ENCODE data around the gene ASB6.

ASB6 gene

GRCh38 chr9:129641750-129642585 is at the start of gene ASB6:
ASB6 (minus strand) TSS chr9:129642151; CDS start chr9:129641999, 152 bp downstream.
- peak; percentile 100 for DNase-seq
- ATAC-seq = peak; percentile 97

GRCh38 chr9:129688285-129689043 is 46.5 kb upstream of the ASB6 start:
- ATAC-seq = no peak
- DNase-seq = no peak

- DNase-seq (no peak), ATAC-seq (no peak)
Measured at GRCh38 chr9:129687391-129687790, 45.4 kb upstream of the ASB6 start.

- ATAC-seq = no peak
- no peak for DNase-seq
Measured at GRCh38 chr9:129686736-129687135, 44.8 kb upstream of the ASB6 start.

- ATAC-seq = no peak
- no peak for DNase-seq
Measured at GRCh38 chr9:129685933-129686259, 43.9 kb upstream of the ASB6 start.

- ATAC-seq (no peak), DNase-seq (no peak)
Measured at GRCh38 chr9:129685220-129685932, 43.4 kb upstream of the ASB6 start.

GRCh38 chr9:129682381-129682780 is 40.4 kb upstream of the ASB6 start:
- DNase-seq = no peak
- ATAC-seq = no peak

GRCh38 chr9:129681924-129682323 is 40.0 kb upstream of the ASB6 start:
- DNase-seq (no peak), ATAC-seq (no peak)

GRCh38 chr9:129679537-129679936 is 37.6 kb upstream of the ASB6 start:
- ATAC-seq (no peak), DNase-seq (no peak)

- ATAC-seq (no peak), DNase-seq (no peak)
Measured at GRCh38 chr9:129678844-129679243, 36.9 kb upstream of the ASB6 start.

GRCh38 chr9:129677456-129677855 is 35.5 kb upstream of the ASB6 start:
- no peak for ATAC-seq
- no peak for DNase-seq

- ATAC-seq (no peak), DNase-seq (no peak)
Measured at GRCh38 chr9:129676975-129677374, 35.0 kb upstream of the ASB6 start.

- DNase-seq = no peak
- no peak for ATAC-seq
Measured at GRCh38 chr9:129676287-129676686, 34.3 kb upstream of the ASB6 start.

- DNase-seq (no peak), ATAC-seq (no peak)
Measured at GRCh38 chr9:129675620-129676019, 33.7 kb upstream of the ASB6 start.

- DNase-seq (no peak), ATAC-seq (no peak)
Measured at GRCh38 chr9:129674229-129674628, 32.3 kb upstream of the ASB6 start.

GRCh38 chr9:129673602-129674001 is 31.7 kb upstream of the ASB6 start:
- ATAC-seq = no peak

GRCh38 chr9:129672702-129673101 is 30.8 kb upstream of the ASB6 start:
- ATAC-seq (no peak), DNase-seq (no peak)

More at GRCh38 chr9:129673602-129674001, 31.7 kb upstream of the ASB6 start:
- no peak for DNase-seq

- DNase-seq (peak; percentile 38), ATAC-seq (peak; percentile 80)
Measured at GRCh38 chr9:129671519-129671918, 29.6 kb upstream of the ASB6 start.

- ATAC-seq (no peak), DNase-seq (no peak)
Measured at GRCh38 chr9:129671065-129671464, 29.1 kb upstream of the ASB6 start.

GRCh38 chr9:129669946-129670345 is 28.0 kb upstream of the ASB6 start:
- DNase-seq (no peak), ATAC-seq (no peak)

- DNase-seq (no peak), ATAC-seq (no peak)
Measured at GRCh38 chr9:129669141-129669718, 27.3 kb upstream of the ASB6 start.

GRCh38 chr9:129667850-129668249 is 25.9 kb upstream of the ASB6 start:
- no peak for DNase-seq
- ATAC-seq = no peak

- no peak for ATAC-seq
- DNase-seq = no peak
Measured at GRCh38 chr9:129667378-129667777, 25.4 kb upstream of the ASB6 start.
